Common myeloid progenitor, CD34-positive (primary cell): ENCODE measurements around the gene FRS2.
A peak's percentile ranks its signal among the peaks of the same experiment; 100 is the strongest.

ENCODE experiments used
- CTCF ChIA-PET: fragments of 350-600 bp; sonication (Branson Sonifier 250); formaldehyde crosslinking; loops from one replicate; lab custom pipeline; 2021; ENCODE audit warnings: antibody characterized with exemption; lab: Charles Lee
- POLR2A ChIA-PET: fragments of 350-600 bp; sonication (Branson Sonifier 250); formaldehyde crosslinking; loops from one replicate; lab custom pipeline; 2021; ENCODE audit warnings: antibody characterized with exemption; lab: Charles Lee
- DNase-seq, 3 donors: peaks; one replicate each; pipeline versions ENCODE4 v3.0.0 to v3.0.0-alpha.2; 2013
- H3K27ac ChIP-seq, 2 experiments: 1 replicate in 1 of 2; 2 replicates in 1 of 2; pipeline ENCODE4 v1.7.0; 2013; ENCODE audit warnings: inconsistent platforms in 2 of 2, low read length in 2 of 2, mild to moderate bottlenecking in 2 of 2, low read depth in 1 of 2, moderate library complexity in 1 of 2; ENCODE audit not compliant: severe bottlenecking in 2 of 2, insufficient read depth in 1 of 2, poor library complexity in 1 of 2
- H3K27me3 ChIP-seq, 5 experiments: replicated peaks in 2 of 5; 1 replicate in 3 of 5; 2 replicates in 2 of 5; pipeline versions ENCODE4 v1.6.1 to v1.7.0; 2013; ENCODE audit warnings: low read length in 4 of 5, mild to moderate bottlenecking in 2 of 5, moderate library complexity in 2 of 5, inconsistent platforms in 1 of 5; ENCODE audit not compliant: insufficient read depth in 5 of 5, control insufficient read depth in 4 of 5
- H3K36me3 ChIP-seq, 4 experiments: 1 replicate in 2 of 4; 2 replicates in 2 of 4; pipeline versions ENCODE4 v1.6.1 to v1.7.0; 2013; ENCODE audit warnings: low read length in 3 of 4, control low read depth in 1 of 4, mild to moderate bottlenecking in 1 of 4; ENCODE audit not compliant: control insufficient read depth in 4 of 4, insufficient read depth in 4 of 4
- H3K4me1 ChIP-seq, 4 experiments: 1 replicate in 3 of 4; 2 replicates in 1 of 4; pipeline versions ENCODE4 v1.6.1 to v1.7.1; 2013; ENCODE audit warnings: low read length in 3 of 4, mild to moderate bottlenecking in 3 of 4, control low read depth in 1 of 4, inconsistent platforms in 1 of 4, moderate library complexity in 1 of 4; ENCODE audit not compliant: control insufficient read depth in 4 of 4, insufficient read depth in 4 of 4; ENCODE audit errors: control extremely low read depth in 1 of 4
- H3K4me3 ChIP-seq, 7 experiments: 1 replicate in 4 of 7; 2 replicates in 3 of 7; pipeline versions ENCODE4 v1.5.1 to v1.7.0; 2013; ENCODE audit warnings: mild to moderate bottlenecking in 7 of 7, low read length in 6 of 7, moderate library complexity in 6 of 7, inconsistent platforms in 2 of 7, low read depth in 2 of 7, control low read depth in 1 of 7; ENCODE audit not compliant: insufficient read depth in 4 of 7, control insufficient read depth in 1 of 7; ENCODE audit errors: extremely low read depth in 1 of 7
- H3K9me3 ChIP-seq, 5 experiments: 1 replicate in 4 of 5; 2 replicates in 1 of 5; pipeline versions ENCODE4 v1.6.1 to v1.7.1; 2013; ENCODE audit warnings: low read length in 4 of 5, mild to moderate bottlenecking in 2 of 5, inconsistent platforms in 1 of 5, low read depth in 1 of 5, moderate library complexity in 1 of 5; ENCODE audit not compliant: control insufficient read depth in 4 of 5, insufficient read depth in 2 of 5; ENCODE audit errors: control extremely low read depth in 1 of 5
- WGBS: methylation state at CpG from one replicate; pipeline ENCODE4 v1.1.5; 2013; ENCODE audit not compliant: insufficient coverage; 5-methylcytosine and 5-hydroxymethylcytosine counted together

FRS2 gene

DNA sequence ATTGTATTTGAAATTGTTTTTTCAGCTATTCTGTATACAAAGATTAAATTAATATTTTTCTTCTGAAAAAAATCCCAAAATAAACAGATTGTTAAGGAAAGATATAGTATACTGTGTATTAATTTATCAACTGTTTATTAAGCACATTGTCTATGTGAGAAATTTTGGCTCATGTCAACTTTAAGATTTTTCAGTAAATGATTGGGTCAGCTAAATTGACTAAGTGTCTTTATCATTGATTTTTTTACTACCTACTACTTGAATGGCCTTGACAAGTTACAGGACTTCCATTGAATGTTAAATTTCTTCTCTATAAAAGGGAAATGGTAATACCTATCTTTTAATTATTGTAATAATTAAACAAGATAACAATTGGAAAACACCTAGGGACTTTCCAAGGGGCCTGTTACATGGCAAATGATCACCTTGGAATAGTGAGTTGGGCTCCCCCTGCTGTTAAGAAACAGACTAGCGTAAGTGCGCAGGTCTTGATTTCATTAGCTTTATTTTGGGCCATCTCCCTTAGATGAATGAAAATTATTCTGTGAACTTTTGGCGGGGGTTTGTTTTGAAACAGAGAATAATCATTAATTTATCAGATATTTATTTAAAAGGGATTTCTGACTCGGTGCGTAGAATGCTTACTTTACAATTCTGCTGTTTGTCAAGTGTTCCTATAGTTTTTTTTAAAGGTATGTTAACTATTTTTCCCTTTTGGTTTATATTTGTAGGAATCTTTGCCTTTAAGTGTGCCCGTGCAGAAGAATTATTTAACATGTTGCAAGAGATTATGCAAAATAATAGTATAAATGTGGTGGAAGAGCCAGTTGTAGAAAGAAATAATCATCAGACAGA lies 100.6 kb downstream of the FRS2 start:
- Histone ChIP-seq H3K9me3 (no peaks in the 10 kb centered on the region), H3K4me1 (no peaks in the 10 kb centered on the region), H3K4me3 (no peak overlapping the region), H3K27ac (no peak overlapping the region), H3K27me3 (no peaks in the 10 kb centered on the region), H3K36me3 (peaks cover 10 to 43% (median 25%) of the 10 kb centered on the region in 4 experiments)
- ChIA-PET POLR2A (interaction anchor here (0.6 kb wide), 1 partner anchor 95 kb away, joined by 4 read pairs; no protein-coding TSS in a partner anchor), CTCF (interaction anchor here (0.6 to 5.2 kb wide), 27 partner anchors 8 to 280 kb away, joined by 3 to 71 read pairs (median 5); partner anchors contain the start of gene FRS2)
- peak; percentile 75 to 86 (median 80) for DNase-seq
- no CpG with 5 or more reads among the region's 6 CpGs for WGBS

DNA sequence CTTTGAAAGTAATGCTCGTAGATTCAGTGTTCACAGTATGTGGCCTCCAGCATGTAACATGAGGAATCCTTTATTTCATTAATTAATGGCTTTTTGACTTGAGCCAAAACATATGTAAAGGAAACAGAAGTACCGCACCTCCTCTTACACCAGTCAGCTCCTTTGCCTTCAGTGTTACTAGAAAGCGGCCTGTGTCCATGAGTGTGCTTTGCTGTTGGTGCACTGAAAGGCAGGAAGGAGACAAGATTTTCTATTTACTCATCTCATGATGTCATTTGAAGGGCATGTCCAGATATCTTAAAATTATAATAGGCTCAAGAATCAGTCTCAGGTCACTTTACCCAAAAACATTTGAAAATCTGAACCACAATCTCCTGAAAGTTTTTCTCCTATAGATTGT lies 105.2 kb downstream of the FRS2 start:
- Histone ChIP-seq H3K4me3 (no peak overlapping the region), H3K27me3 (no peaks in the 10 kb centered on the region), H3K4me1 (no peaks in the 10 kb centered on the region), H3K27ac (no peak overlapping the region), H3K9me3 (no peaks in the 10 kb centered on the region), H3K36me3 (peaks cover 8 to 36% (median 21%) of the 10 kb centered on the region in 4 experiments)
- 100% methylated on average over 1 of the region's 3 CpGs for WGBS
- ChIA-PET POLR2A (no interaction called here), CTCF (no interaction called here)
- no peak for DNase-seq

DNA sequence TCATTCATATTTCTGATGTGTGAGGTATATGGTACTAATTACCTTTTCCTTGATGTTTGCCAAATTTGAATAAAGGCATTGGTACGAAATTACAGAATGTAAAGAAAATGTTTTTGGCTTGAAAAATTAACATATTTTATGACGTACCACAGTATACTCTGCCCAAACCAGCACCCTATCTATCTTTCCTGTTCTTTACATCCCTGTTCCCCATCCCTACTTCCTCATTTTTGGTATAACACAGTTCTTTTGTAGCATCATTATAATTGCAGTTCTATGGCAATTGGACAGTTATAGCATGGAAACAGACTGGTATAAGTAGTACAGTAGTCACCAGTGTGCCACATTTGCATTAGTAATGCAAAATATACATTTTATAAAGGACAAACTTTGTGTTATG lies 108.1 kb downstream of the FRS2 start:
- POLR2A ChIA-PET = no interaction called here
- no peak overlapping the region for H3K4me3 ChIP-seq
- no peaks in the 10 kb centered on the region for H3K9me3 ChIP-seq
- no peak overlapping the region for H3K27ac ChIP-seq
- H3K27me3 ChIP-seq = no peaks in the 10 kb centered on the region
- peaks cover 2 to 23% (median 14%) of the 10 kb centered on the region in 4 experiments for H3K36me3 ChIP-seq
- WGBS = no CpG with 5 or more reads among the region's 2 CpGs
- CTCF ChIA-PET = interaction anchor here (0.6 to 2.8 kb wide), 2 partner anchors 12 to 193 kb away, joined by 3 to 8 read pairs; no protein-coding TSS in a partner anchor
- no peak for DNase-seq
- no peaks in the 10 kb centered on the region for H3K4me1 ChIP-seq

DNA sequence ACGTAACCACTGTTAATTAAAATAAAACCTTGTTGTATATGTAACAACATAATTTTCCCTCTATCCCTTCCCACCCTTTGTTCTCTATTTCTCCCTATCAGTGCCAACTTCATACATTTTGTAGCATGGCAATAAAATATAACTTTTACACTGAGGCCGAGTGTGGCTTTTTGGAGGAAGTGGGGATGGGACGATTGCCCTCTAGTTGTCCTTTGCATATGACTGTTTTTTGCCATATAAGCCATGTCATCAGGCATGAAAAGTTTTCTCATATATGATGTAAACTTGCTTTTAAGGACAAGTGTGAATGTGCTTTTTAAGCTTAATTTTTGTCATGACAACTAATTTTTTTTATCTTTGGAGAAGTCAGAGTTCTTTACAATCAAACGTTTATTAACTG lies 108.8 kb downstream of the FRS2 start:
- WGBS = no CpG with 5 or more reads among the region's 4 CpGs
- POLR2A ChIA-PET = interaction anchor here (0.6 kb wide), 1 partner anchor 16 kb away, joined by 6 read pairs; no protein-coding TSS in a partner anchor

DNA sequence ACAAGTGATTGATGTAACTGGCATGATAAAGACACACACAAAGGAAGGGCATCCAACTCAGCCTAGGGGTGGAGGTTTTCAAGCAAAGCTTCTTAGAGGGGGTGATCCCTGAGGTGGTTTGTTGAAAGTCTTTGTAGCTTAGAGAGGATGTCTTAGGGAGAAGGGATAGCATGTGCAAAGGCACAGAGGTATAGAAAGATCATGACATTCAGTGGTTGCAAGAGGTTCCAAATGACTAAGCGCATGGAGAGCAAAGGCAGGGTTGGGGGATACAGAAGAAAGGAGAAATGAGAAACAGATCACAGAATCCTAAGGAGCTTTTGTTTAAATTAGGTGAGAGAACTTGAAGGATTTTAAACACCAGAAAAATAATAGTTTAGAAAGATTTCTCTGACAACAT lies 109.9 kb downstream of the FRS2 start:
- ChIA-PET CTCF (interaction anchor here (1.2 to 4.8 kb wide), 3 partner anchors 9 to 176 kb away, joined by 3 to 42 read pairs (median 8); no protein-coding TSS in a partner anchor), POLR2A (no interaction called here)
- H3K36me3 ChIP-seq = peaks cover 0 to 8% (median 3%) of the 10 kb centered on the region in 4 experiments
- no peak overlapping the region for H3K27ac ChIP-seq
- H3K4me1 ChIP-seq = peaks cover 0 to 4% (median 3%) of the 10 kb centered on the region in 4 experiments
- H3K9me3 ChIP-seq = no peaks in the 10 kb centered on the region
- 100% methylated on average over 1 of the region's 1 CpG for WGBS
- DNase-seq = no peak
- no peaks in the 10 kb centered on the region for H3K27me3 ChIP-seq
- no peak overlapping the region for H3K4me3 ChIP-seq

More for the DNA sequence above, 108.8 kb downstream of the FRS2 start:
- Histone ChIP-seq H3K27ac (no peak overlapping the region), H3K9me3 (no peaks in the 10 kb centered on the region), H3K4me1 (no peaks in the 10 kb centered on the region), H3K27me3 (no peaks in the 10 kb centered on the region), H3K4me3 (no peak overlapping the region), H3K36me3 (peaks cover 2 to 18% (median 10%) of the 10 kb centered on the region in 4 experiments)
- CTCF ChIA-PET = interaction anchor here (0.5 to 4.8 kb wide), 7 partner anchors 8 to 175 kb away, joined by 3 to 42 read pairs (median 3); no protein-coding TSS in a partner anchor
- no peak for DNase-seq

DNA sequence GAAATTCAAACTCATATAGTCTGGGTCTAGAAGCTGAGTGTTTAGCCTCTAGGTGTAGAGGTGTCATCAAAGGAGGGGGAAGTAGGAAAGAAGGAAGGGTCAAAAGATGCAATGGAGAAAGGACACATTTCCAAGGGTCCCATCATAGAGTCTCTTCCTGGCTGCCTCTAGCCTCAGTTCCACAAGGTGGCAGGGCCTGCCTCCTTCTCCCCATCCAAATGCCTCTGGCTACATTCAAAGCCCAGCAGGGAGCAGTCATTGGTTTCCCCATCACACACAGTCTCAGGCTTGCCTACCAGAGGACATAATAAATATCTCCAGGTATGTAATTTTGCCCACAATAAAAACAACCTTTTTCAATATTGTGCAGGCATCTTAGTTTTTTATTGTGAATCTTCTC lies 113.0 kb downstream of the FRS2 start:
- no peaks in the 10 kb centered on the region for H3K27me3 ChIP-seq
- CTCF ChIA-PET = interaction anchor here (4.8 kb wide), 1 partner anchor 12 kb away, joined by 42 read pairs; no protein-coding TSS in a partner anchor
- H3K4me1 ChIP-seq = peaks cover 6 to 11% (median 8%) of the 10 kb centered on the region in 4 experiments
- peaks cover 0 to 15% (median 13%) of the 10 kb centered on the region in 4 experiments for H3K36me3 ChIP-seq
- H3K27ac ChIP-seq = no peak overlapping the region
- no peak overlapping the region for H3K4me3 ChIP-seq
- POLR2A ChIA-PET = no interaction called here
- H3K9me3 ChIP-seq = no peaks in the 10 kb centered on the region
- DNase-seq = peak in 1 of 3 donors; percentile 36
